Hepatocyte (in vitro differentiated cells): ENCODE data around the gene MYO1H. TPM values are rescaled to one million over a fixed set of nuclear protein-coding genes. Genes with fewer than 3 reads are reported as not detected.

Source experiments
- DNase-seq: peaks from one replicate; pipeline ENCODE4 v3.0.0-alpha.2; 2016; ENCODE audit warnings: low spot score
- H2AFZ ChIP-seq: fragments of 200-600 bp; sonication (generic); 2 replicates; pipeline ENCODE4 v1.6.0; 2016; ENCODE audit warnings: antibody characterized with exemption, mild to moderate bottlenecking
- H3K27ac ChIP-seq: fragments of 200-600 bp; sonication (generic); 2 replicates; pipeline ENCODE4 v1.5.1; 2016; ENCODE audit warnings: mild to moderate bottlenecking
- H3K27me3 ChIP-seq: fragments of 200-600 bp; sonication (generic); 2 replicates; pipeline ENCODE4 v1.6.1; 2016
- H3K36me3 ChIP-seq: fragments of 200-600 bp; sonication (generic); replicated peaks from 2 replicates; pipeline ENCODE4 v1.5.1; 2016; ENCODE audit warnings: low read depth; ENCODE audit not compliant: insufficient read depth
- H3K4me1 ChIP-seq: fragments of 200-600 bp; sonication (generic); 2 replicates; pipeline ENCODE4 v1.5.1; 2016; ENCODE audit warnings: mild to moderate bottlenecking, moderate library complexity; ENCODE audit not compliant: insufficient read depth
- H3K4me2 ChIP-seq: fragments of 200-600 bp; sonication (generic); 2 replicates; pipeline ENCODE4 v1.6.0; 2016
- H3K4me3 ChIP-seq: fragments of 200-600 bp; sonication (generic); 2 replicates; pipeline ENCODE4 v1.5.1; 2016; ENCODE audit warnings: mild to moderate bottlenecking
- H3K79me2 ChIP-seq: fragments of 200-600 bp; sonication (generic); 2 replicates; pipeline ENCODE4 v1.6.0; 2017; ENCODE audit warnings: mild to moderate bottlenecking
- H3K9me2 ChIP-seq: fragments of 200-600 bp; sonication (generic); replicated peaks from 2 replicates; pipeline ENCODE4 v1.6.0; 2017; ENCODE audit warnings: mild to moderate bottlenecking; ENCODE audit not compliant: insufficient read depth
- H3K9me3 ChIP-seq: fragments of 200-600 bp; sonication (generic); 2 replicates; pipeline ENCODE4 v1.5.1; 2016; ENCODE audit warnings: low read depth, mild to moderate bottlenecking
- H4K20me1 ChIP-seq: fragments of 200-600 bp; sonication (generic); 2 replicates; pipeline ENCODE4 v1.6.0; 2016; ENCODE audit warnings: mild to moderate bottlenecking; ENCODE audit not compliant: insufficient read depth, poor library complexity, severe bottlenecking
- EZH2 ChIP-seq: fragments of 200-600 bp; sonication (generic); IDR thresholded peaks from 2 replicates; pipeline ENCODE4 v1.6.1; 2016; ENCODE audit warnings: antibody characterized with exemption, mild to moderate bottlenecking, borderline replicate concordance
- EZH2phosphoT487 ChIP-seq: fragments of 200-600 bp; sonication (generic); IDR thresholded peaks from one replicate; pipeline ENCODE4 v1.6.1; 2018; ENCODE audit warnings: antibody characterized with exemption, mild to moderate bottlenecking, low read depth, moderate library complexity; ENCODE audit not compliant: unreplicated experiment, severe bottlenecking
- WGBS: methylation state at CpG from one replicate; pipeline ENCODE4 v1.1.6; 2016; ENCODE audit warnings: low lambda C conversion rate; ENCODE audit errors: missing lambda C conversion rate; 5-methylcytosine and 5-hydroxymethylcytosine counted together
- polyA plus RNA-seq: library from polyadenylated mRNA; unstranded; fragments of >200 nt; fragmentation: Nextera tagmentation; extraction: Ambion mirVana; gene quantifications from 2 replicates; pipeline ENCODE4 v1.2.1, GENCODE V29; 2016
- total RNA-seq: library from RNA; depleted of rRNA; stranded (reverse); fragments of >200 nt; gene quantifications from 2 replicates; pipeline ENCODE4 v1.2.3, GENCODE V29; 2014
- TF ChIP-seq, protein P1 (sequence below): fragments of 200-600 bp; sonication (generic); IDR thresholded peaks from 2 replicates; pipeline ENCODE4 v1.5.1; 2016; ENCODE audit warnings: antibody characterized with exemption, mild to moderate bottlenecking; ENCODE audit not compliant: poor library complexity

Gene MYO1H
- total and polyA plus RNA-seq, 2 experiments from 2014 or later, result not detected

- H3K9me3 ChIP-seq, result no peaks in the 10 kb centered on the region
- no peak overlapping the region for H3K4me3 ChIP-seq
- no peaks in the 10 kb centered on the region for H3K36me3 ChIP-seq
- no peak overlapping the region for H3K27ac ChIP-seq
- TF ChIP-seq EZH2phosphoT487, result no peak
- TF ChIP-seq, protein P1, sequence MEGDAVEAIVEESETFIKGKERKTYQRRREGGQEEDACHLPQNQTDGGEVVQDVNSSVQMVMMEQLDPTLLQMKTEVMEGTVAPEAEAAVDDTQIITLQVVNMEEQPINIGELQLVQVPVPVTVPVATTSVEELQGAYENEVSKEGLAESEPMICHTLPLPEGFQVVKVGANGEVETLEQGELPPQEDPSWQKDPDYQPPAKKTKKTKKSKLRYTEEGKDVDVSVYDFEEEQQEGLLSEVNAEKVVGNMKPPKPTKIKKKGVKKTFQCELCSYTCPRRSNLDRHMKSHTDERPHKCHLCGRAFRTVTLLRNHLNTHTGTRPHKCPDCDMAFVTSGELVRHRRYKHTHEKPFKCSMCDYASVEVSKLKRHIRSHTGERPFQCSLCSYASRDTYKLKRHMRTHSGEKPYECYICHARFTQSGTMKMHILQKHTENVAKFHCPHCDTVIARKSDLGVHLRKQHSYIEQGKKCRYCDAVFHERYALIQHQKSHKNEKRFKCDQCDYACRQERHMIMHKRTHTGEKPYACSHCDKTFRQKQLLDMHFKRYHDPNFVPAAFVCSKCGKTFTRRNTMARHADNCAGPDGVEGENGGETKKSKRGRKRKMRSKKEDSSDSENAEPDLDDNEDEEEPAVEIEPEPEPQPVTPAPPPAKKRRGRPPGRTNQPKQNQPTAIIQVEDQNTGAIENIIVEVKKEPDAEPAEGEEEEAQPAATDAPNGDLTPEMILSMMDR, result no peak
- no peak for TF ChIP-seq EZH2
- 46% methylated on average over 7 of the region's 7 CpGs for WGBS
- no peaks in the 10 kb centered on the region for H3K9me2 ChIP-seq
- H4K20me1 ChIP-seq, result no peaks in the 10 kb centered on the region
- H3K79me2 ChIP-seq, result no peaks in the 10 kb centered on the region
- H3K4me2 ChIP-seq, result no peak overlapping the region
- no peak for DNase-seq
- peaks cover 5% of the 10 kb centered on the region for H3K27me3 ChIP-seq
- H3K4me1 ChIP-seq, result peaks cover 2% of the 10 kb centered on the region
- H2AFZ ChIP-seq, result no peak overlapping the region
These were observed 16.3 kb upstream of the MYO1H start for GRCh38 chr12:109331301-109331952.

DNA sequence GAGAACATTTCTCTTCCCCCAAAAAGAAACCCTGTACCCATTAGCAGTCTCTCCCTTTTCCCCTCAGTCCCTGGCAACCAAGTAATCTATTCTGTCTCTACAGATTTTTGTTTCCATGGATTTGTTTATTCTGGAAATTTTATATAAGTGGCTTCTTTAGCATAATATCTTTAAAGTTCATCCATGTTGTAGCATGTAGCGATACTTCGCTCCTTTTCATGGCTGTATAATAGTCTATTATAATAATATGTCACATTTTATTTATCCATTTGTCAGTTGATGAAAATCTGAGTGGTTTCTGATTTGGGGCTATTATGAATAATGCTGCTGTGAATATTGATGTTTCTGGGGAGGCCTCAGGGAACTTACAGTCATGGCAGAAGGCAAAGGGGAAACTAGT lies 12.8 kb upstream of the MYO1H start:
- Histone ChIP-seq H4K20me1 (no peaks in the 10 kb centered on the region), H3K27me3 (peaks cover 6% of the 10 kb centered on the region), H3K79me2 (no peaks in the 10 kb centered on the region), H3K9me3 (no peaks in the 10 kb centered on the region), H3K9me2 (no peaks in the 10 kb centered on the region), H3K4me1 (peaks cover 2% of the 10 kb centered on the region), H2AFZ (no peak overlapping the region), H3K4me3 (no peak overlapping the region), H3K27ac (no peak overlapping the region), H3K36me3 (no peaks in the 10 kb centered on the region), H3K4me2 (no peak overlapping the region)
- DNase-seq, result no peak
- 92% methylated on average over 2 of the region's 2 CpGs for WGBS
- TF ChIP-seq EZH2phosphoT487, result no peak
- TF ChIP-seq, protein P1, result no peak
- no peak for TF ChIP-seq EZH2

GRCh38 chr12:109336593-109336992 lies 11.1 kb upstream of the MYO1H start:
- no peak overlapping the region for H3K4me3 ChIP-seq
- 73% methylated on average over 1 of the region's 1 CpG for WGBS

More at GRCh38 chr12:109336593-109336992, 11.1 kb upstream of the MYO1H start:
- H3K9me3 ChIP-seq, result no peaks in the 10 kb centered on the region
- no peaks in the 10 kb centered on the region for H3K79me2 ChIP-seq
- peaks cover 2% of the 10 kb centered on the region for H3K4me1 ChIP-seq
- no peak for DNase-seq
- no peak overlapping the region for H3K4me2 ChIP-seq
- peaks cover 6% of the 10 kb centered on the region for H3K27me3 ChIP-seq
- no peaks in the 10 kb centered on the region for H4K20me1 ChIP-seq
- H3K9me2 ChIP-seq, result no peaks in the 10 kb centered on the region
- no peak for TF ChIP-seq EZH2phosphoT487
- no peak for TF ChIP-seq EZH2
- TF ChIP-seq, protein P1, result no peak
- H3K27ac ChIP-seq, result no peak overlapping the region
- no peak overlapping the region for H2AFZ ChIP-seq
- no peaks in the 10 kb centered on the region for H3K36me3 ChIP-seq
